ENCODE measurements around the gene ARHGAP27. TPM values are rescaled to one million over a fixed set of nuclear protein-coding genes. Genes with fewer than 3 reads are reported as not detected.
A peak's percentile ranks its signal among the peaks of the same experiment; 100 is the strongest.

ARHGAP27 gene
- total RNA-seq, 1 donor from 2014 or later, result 26.8 TPM

- H3K9me3 Mint-ChIP-seq, result no peaks in the 10 kb centered on the region
- TF ChIP-seq CTCF (conservative IDR thresholded peaks at IDR 0.05), result no peak
- peaks cover 33% of the 10 kb centered on the region for H3K4me1 Mint-ChIP-seq (ENCODE audit: unreplicated experiment)
- peak overlapping the region; percentile 78 for H3K4me3 Mint-ChIP-seq
- H3K27ac Mint-ChIP-seq, result peak overlapping the region; percentile 100
- DNase-seq (ENCODE audit: extremely low spot score, unreplicated experiment), result no peak
- peaks cover 3% of the 10 kb centered on the region for H3K27me3 Mint-ChIP-seq
- H3K36me3 Mint-ChIP-seq, result no peaks in the 10 kb centered on the region
These were observed 61.7 kb downstream of the ARHGAP27 start for GRCh38 chr17:45370949-45371413.

GRCh38 chr17:45369421-45369820 is 63.2 kb downstream of the ARHGAP27 start:
- Mint-ChIP-seq H3K36me3 (no peaks in the 10 kb centered on the region), H3K27me3 (peaks cover 3% of the 10 kb centered on the region), H3K9me3 (no peaks in the 10 kb centered on the region), H3K27ac (peak overlapping the region; percentile 4), H3K4me1 (ENCODE audit: unreplicated experiment) (peaks cover 36% of the 10 kb centered on the region), H3K4me3 (peak overlapping the region; percentile 37)
- TF ChIP-seq CTCF (conservative IDR thresholded peaks at IDR 0.05), result no peak
- DNase-seq (ENCODE audit: extremely low spot score, unreplicated experiment), result no peak

- H3K27me3 Mint-ChIP-seq, result peaks cover 3% of the 10 kb centered on the region
- DNase-seq (ENCODE audit: extremely low spot score, unreplicated experiment), result no peak
- H3K9me3 Mint-ChIP-seq, result no peaks in the 10 kb centered on the region
- no peak for TF ChIP-seq CTCF (conservative IDR thresholded peaks at IDR 0.05)
- H3K4me1 Mint-ChIP-seq (ENCODE audit: unreplicated experiment), result peaks cover 32% of the 10 kb centered on the region
- no peak overlapping the region for H3K4me3 Mint-ChIP-seq
- H3K27ac Mint-ChIP-seq, result peak overlapping the region; percentile 56
- no peaks in the 10 kb centered on the region for H3K36me3 Mint-ChIP-seq
These were observed 64.0 kb downstream of the ARHGAP27 start for GRCh38 chr17:45368651-45369050.

GRCh38 chr17:45367216-45367615 is 65.5 kb downstream of the ARHGAP27 start:
- Mint-ChIP-seq H3K36me3 (no peaks in the 10 kb centered on the region), H3K27me3 (peaks cover 3% of the 10 kb centered on the region), H3K27ac (no peak overlapping the region), H3K9me3 (no peaks in the 10 kb centered on the region), H3K4me3 (no peak overlapping the region), H3K4me1 (ENCODE audit: unreplicated experiment) (peaks cover 27% of the 10 kb centered on the region)
- no peak for TF ChIP-seq CTCF (conservative IDR thresholded peaks at IDR 0.05)
- no peak for DNase-seq (ENCODE audit: extremely low spot score, unreplicated experiment)

GRCh38 chr17:45366691-45367090 is 66.0 kb downstream of the ARHGAP27 start:
- Mint-ChIP-seq H3K36me3 (no peaks in the 10 kb centered on the region), H3K4me1 (ENCODE audit: unreplicated experiment) (peaks cover 21% of the 10 kb centered on the region), H3K27me3 (peaks cover 5% of the 10 kb centered on the region), H3K27ac (no peak overlapping the region), H3K4me3 (no peak overlapping the region), H3K9me3 (no peaks in the 10 kb centered on the region)
- DNase-seq (ENCODE audit: extremely low spot score, unreplicated experiment), result no peak
- no peak for TF ChIP-seq CTCF (conservative IDR thresholded peaks at IDR 0.05)

GRCh38 chr17:45366049-45366448 is 66.6 kb downstream of the ARHGAP27 start:
- Mint-ChIP-seq H3K36me3 (no peaks in the 10 kb centered on the region), H3K9me3 (no peaks in the 10 kb centered on the region), H3K27ac (no peak overlapping the region), H3K4me3 (no peak overlapping the region), H3K27me3 (peaks cover 8% of the 10 kb centered on the region), H3K4me1 (ENCODE audit: unreplicated experiment) (peaks cover 18% of the 10 kb centered on the region)
- no peak for DNase-seq (ENCODE audit: extremely low spot score, unreplicated experiment)
- TF ChIP-seq CTCF (conservative IDR thresholded peaks at IDR 0.05), result no peak

Data from type B pancreatic cell (in vitro differentiated cells).